HG02840 (cell line): Measurements from ENCODE around the gene LRRC36.

Experiments used
- ATAC-seq: cut with Tn5 transposase; IDR thresholded peaks from one replicate; pipeline ENCODE4 v1.9.1; 2021; ENCODE audit warnings: mild to moderate bottlenecking, moderate library complexity, moderate number of reproducible peaks; ENCODE audit not compliant: unreplicated experiment, low FRiP score

LRRC36 gene

GRCh38 chr16:67294171-67294757 is 32.4 kb upstream of the LRRC36 start:
- ATAC-seq: no peak

DNA sequence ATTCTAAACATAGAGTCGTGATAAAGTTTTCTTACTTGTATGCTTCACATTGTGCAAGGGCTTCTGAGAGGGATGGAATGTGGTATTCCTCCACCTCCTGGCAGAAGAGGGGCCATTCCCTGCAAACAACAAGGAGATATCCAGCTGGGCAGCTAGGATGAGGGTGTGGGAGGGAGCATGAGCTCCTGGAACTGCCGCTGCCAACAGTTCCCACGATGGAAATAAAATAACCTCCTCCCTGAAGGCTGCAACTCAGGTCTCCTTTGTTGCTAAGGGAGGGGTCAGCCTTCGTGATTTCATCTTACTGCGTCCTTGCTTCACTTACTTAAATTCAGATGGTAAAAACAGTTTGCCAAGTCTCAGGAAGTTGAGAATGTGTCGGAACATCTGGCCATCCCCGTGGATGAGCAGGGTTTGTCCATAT is 31.7 kb upstream of the LRRC36 start:
- ATAC-seq: no peak

DNA sequence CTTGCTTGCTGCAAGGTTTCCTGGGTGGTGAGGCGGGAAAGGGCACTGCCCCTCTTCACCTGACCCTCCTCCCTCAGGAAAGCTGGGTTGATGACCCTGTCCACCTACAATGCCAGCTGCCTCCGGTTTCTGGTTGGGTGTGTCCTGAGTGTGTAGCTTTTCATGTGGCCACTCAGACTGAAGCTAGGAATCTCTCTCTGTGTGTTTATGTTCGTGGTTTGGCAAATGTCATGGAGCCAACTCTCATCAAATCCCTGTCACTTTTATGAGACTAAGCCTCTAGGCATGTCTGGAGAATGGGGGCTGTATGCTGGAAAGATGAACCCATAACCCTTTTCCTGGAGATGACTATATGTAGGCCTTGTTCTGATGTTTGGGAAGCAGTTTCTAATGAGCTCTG is 30.2 kb upstream of the LRRC36 start:
- ATAC-seq: no peak

GRCh38 chr16:67298277-67298676 is 28.3 kb upstream of the LRRC36 start:
- ATAC-seq: no peak

- no peak for ATAC-seq
Observed at GRCh38 chr16:67299269-67299668, 27.3 kb upstream of the LRRC36 start.

DNA sequence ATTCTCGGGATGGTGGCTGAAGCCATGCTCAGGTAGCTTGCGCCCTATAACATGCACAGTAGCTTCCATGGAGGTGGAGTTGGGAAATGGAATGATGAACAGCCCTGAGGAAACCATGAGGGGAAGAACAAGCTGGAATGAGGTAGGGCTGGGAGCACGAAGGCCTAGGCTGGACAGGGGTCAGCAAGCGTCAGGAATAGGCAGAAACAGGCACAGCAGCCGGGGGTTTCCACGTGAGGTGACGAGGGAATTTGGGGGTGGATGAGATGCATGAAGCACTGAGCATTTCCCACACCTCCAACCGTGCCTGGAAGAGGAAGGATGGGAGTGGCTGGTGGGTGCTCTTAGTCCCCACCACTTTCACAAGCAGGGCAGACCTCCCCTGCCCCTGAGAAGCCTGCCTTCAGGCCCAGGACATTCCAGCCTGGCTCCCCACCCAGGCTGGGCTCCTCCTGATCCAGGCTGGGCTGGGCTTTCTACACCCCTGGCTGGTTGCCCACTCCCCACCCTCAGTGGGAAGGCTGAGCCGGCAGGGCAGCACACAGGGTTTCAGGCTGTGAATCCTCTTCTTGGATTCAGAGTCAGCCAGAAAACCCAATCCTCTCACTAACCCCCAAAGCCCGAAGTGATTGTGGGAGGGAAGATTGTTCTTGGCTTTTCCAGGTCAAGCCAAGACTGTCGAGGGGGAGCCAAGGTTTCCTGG is 25.4 kb upstream of the LRRC36 start:
- no peak for ATAC-seq

- ATAC-seq: no peak
Observed at GRCh38 chr16:67302076-67302475, 24.5 kb upstream of the LRRC36 start.

DNA sequence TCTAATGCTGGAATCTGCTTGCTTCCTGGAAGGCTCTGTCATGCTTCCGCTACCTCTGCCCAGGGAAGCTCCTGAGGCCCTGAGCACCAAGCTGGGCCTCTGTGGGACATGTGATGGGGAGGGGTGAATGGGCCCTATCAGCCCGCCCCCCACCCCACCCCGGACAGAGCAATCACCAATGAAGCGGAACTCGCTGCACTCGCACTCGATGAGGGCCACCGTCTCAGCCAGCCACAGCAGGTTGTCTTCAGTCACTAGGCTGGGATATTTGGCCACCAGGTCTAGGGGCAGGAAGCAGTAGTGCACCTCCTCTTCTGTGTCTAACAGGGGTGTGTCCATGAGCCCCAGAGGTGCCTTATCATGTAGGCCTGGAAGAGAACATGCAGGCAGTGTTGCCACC is 23.6 kb upstream of the LRRC36 start:
- ATAC-seq: no peak

DNA sequence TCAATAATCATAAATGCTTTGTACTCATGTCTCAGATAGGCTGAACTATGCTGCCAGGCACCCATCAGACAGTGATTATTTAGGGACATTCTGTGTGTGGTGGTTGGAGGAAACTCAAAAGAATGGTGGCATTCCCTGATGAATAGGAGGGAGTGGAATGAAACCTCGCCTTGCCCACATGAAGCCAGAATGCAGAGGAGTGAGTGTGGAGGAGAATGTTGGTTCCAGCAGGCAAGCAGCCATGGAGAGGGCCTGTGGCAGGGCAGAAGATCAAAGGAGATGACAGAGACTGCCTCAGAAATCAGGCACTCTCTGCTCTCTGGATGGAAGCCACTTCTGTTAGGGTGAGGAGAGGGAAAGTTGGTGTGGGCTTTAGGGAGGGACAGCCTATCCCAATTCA is 22.6 kb upstream of the LRRC36 start:
- ATAC-seq: no peak

GRCh38 chr16:67305216-67306071 is 21.2 kb upstream of the LRRC36 start:
- no peak for ATAC-seq

- ATAC-seq: no peak
Observed at GRCh38 chr16:67310561-67310960, 16.1 kb upstream of the LRRC36 start.

DNA sequence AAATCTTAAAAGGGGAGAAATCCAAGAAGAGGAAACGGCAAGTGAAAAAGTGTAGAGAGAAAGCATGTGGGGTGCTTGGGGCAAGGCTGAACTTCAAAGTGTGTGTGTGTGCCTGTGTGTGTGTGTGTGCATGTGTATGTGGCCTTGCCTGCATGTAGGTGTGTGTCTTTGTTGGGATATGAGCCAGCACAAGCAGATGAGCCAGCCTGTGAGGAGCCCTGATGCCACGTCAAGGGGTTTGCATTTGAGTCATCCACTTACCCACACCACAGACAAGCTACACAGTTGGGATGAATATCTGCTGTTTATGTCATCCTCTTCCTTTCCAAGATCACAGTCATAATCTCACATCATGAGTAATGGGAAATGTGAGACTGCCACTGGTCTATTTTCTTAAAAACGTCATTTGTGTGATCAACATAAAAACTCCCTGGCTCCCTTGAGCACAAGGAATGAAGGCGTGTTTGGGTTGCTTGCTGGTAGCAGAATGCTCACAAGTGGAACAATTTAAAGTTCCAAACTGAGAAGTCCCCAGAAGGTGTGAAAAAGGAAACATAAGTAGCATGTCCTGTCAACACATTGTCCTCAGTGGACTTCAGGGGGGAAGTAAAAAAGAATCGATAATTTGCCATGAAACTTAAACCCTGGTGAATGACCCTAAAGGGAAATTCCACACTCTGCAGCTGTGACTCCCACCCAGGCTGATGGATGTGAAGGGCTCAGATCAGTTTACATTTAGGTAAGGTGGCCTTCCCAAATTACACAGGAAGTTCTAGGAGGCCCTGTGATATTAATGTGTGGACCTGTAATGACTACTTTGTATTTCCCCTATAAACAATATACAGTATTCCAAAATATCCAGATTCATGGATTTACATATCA is 14.8 kb upstream of the LRRC36 start:
- ATAC-seq: peak; percentile 70

GRCh38 chr16:67312719-67313118 is 13.9 kb upstream of the LRRC36 start:
- ATAC-seq: no peak

DNA sequence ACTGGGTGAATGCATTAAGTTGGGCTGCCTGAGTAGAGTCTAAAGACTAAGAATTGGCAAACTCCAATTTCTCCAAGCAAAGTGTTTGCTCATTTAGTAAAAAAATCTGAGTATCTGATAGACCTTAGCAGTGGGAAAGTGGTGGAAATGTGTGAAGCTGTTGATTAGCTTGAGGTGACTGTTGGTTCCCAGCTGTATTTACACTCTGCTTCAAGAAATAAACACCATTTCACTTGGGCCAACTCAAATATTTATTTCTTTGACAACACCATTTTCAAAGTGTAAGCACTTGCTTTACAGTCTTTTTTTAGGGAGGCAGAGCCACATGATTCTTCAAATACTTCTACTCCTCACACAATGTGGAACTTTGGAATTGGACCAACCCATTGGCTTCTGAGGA is 8.8 kb upstream of the LRRC36 start:
- no peak for ATAC-seq

DNA sequence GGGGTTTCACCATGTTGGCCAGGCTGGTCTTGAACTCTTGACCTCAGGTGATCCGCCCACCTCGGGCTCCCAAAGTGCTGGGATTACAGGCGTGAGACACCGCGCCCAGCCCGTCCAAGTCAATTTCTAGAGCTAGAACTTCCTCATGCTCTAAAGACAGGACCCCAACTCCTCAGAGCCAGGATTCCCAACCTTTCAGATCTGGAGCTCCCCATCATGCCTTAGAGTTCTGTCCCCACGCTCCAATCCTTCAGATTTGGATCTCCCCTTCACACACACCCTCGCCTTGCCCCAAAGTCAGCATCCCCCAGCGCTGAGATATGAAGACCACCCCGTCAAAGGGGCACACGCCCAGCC is 522 bp upstream of the LRRC36 start:
- ATAC-seq: no peak

GRCh38 chr16:67327743-67328142 is 1.1 kb downstream of the LRRC36 start:
- ATAC-seq: no peak

- no peak for ATAC-seq
Observed at GRCh38 chr16:67329901-67330300, 3.3 kb downstream of the LRRC36 start.

DNA sequence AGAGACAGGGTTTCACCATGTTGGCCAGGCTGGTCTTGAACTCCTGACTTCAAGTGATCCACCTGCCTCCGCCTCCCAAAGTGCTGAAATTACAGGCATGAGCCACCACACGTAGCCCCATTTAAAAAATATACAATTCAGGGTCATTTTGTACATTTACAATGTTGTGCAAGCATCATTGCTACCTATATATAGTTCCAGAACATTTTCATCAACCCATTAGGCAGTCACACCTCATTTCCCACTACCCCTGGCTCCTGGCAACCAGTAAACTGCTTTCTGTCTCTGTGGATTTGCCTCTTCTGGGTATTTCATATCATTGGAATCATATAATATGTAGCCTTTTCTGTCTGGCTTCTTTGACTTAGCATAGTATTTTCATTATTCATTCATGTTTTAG is 6.7 kb downstream of the LRRC36 start:
- no peak for ATAC-seq

GRCh38 chr16:67336116-67336515 is 9.5 kb downstream of the LRRC36 start:
- ATAC-seq: no peak

DNA sequence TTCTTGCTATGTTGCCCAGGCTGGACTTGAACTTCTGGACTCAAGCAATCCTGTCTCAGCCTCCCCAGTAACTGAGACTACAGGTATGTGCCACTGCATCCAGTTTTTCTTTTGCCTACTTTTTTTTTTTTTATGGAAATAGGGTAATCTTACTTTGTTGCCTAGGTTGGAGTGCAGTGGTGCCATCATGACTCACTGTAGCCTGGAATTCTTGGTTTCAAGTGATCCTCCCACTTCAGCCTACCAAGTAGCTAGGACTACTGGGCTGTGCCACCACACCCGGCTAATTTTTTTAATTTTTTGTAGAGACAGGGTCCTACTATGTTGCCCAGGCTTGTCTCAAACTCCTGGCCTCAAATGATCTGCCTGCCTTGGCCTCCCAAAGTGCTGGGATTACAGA is 10.0 kb downstream of the LRRC36 start:
- no peak for ATAC-seq

GRCh38 chr16:67339453-67339852 is 12.8 kb downstream of the LRRC36 start:
- ATAC-seq: no peak
